Neural cell (in vitro differentiated cells): ENCODE data around the gene MCOLN1. TPM values are rescaled to one million over a fixed set of nuclear protein-coding genes. Genes with fewer than 3 reads are reported as not detected.
"Not testable (repeated sequence)": the region's sequence is repeated elsewhere in the genome, so short reads cannot be mapped to it uniquely, and the experiment has no call there.

Experiments used
- H2AFZ ChIP-seq: fragments of 200-600, 300-800 bp; sonication (generic), shearing (Covaris generic); 2 replicates; pipeline ENCODE4 v1.6.0; 2014; ENCODE audit warnings: low read depth, mild to moderate bottlenecking, antibody characterized with exemption, low read length, moderate library complexity
- H3F3A ChIP-seq: fragments of 200-600 bp; shearing (Covaris generic); 2 replicates; pipeline ENCODE4 v1.6.1; 2016; ENCODE audit warnings: mild to moderate bottlenecking, moderate library complexity, mixed read lengths, antibody characterized with exemption, low read length; ENCODE audit not compliant: insufficient read depth, poor library complexity, severe bottlenecking
- H3K27ac ChIP-seq: fragments of 200-600, 300-800 bp; sonication (generic), shearing (Covaris generic); 2 replicates; pipeline ENCODE4 v1.5.1; 2014; ENCODE audit warnings: mild to moderate bottlenecking, low read length, moderate library complexity
- H3K27me3 ChIP-seq: fragments of 300-800, 200-600 bp; sonication (generic), shearing (Covaris generic); 2 replicates; pipeline ENCODE4 v1.6.0; 2014; ENCODE audit warnings: mild to moderate bottlenecking, low read depth, low read length, moderate library complexity; ENCODE audit not compliant: insufficient read depth
- H3K36me3 ChIP-seq: fragments of 300-800, 200-600 bp; sonication (generic), shearing (Covaris generic); 2 replicates; pipeline ENCODE4 v1.5.1; 2014; ENCODE audit warnings: mild to moderate bottlenecking, antibody characterized with exemption, low read length, moderate library complexity; ENCODE audit not compliant: insufficient read depth
- H3K4me2 ChIP-seq: fragments of 300-800, 200-600 bp; sonication (generic), shearing (Covaris generic); 2 replicates; pipeline ENCODE4 v1.6.0; 2014; ENCODE audit warnings: mild to moderate bottlenecking, low read length
- H3K4me3 ChIP-seq: fragments of 300-800, 200-600 bp; sonication (generic), shearing (Covaris generic); 2 replicates; pipeline ENCODE4 v1.5.1; 2014; ENCODE audit warnings: mild to moderate bottlenecking, low read length, moderate library complexity
- H3K79me2 ChIP-seq: fragments of 200-600 bp; shearing (Covaris generic); replicated peaks from 2 replicates; pipeline ENCODE4 v1.6.0; 2014; ENCODE audit warnings: mild to moderate bottlenecking, low read length, moderate library complexity; ENCODE audit not compliant: insufficient read depth
- H3K9ac ChIP-seq: fragments of 300-800, 200-600 bp; sonication (generic), shearing (Covaris generic); 2 replicates; pipeline ENCODE4 v1.6.1; 2016; ENCODE audit warnings: mild to moderate bottlenecking, low read length, mixed read lengths
- H3K9me2 ChIP-seq: fragments of 200-600 bp; shearing (Covaris generic); 2 replicates; pipeline ENCODE4 v1.6.1; 2016; ENCODE audit warnings: mild to moderate bottlenecking, low read length, mixed read lengths; ENCODE audit not compliant: insufficient read depth
- H3K9me3 ChIP-seq: fragments of 200-600, 300-800 bp; sonication (generic), shearing (Covaris generic); 2 replicates; pipeline ENCODE4 v1.6.1; 2016; ENCODE audit warnings: mild to moderate bottlenecking, mixed run types, low read length, moderate library complexity, mixed read lengths
- H4K20me1 ChIP-seq: fragments of 200-600 bp; shearing (Covaris generic); 2 replicates; pipeline ENCODE4 v1.6.1; 2016; ENCODE audit warnings: mild to moderate bottlenecking, mixed run types; ENCODE audit not compliant: insufficient read depth
- CTCF ChIP-seq: fragments of 450-650 bp; IDR thresholded peaks from 2 replicates; pipeline ENCODE4 v1.5.1; 2014; ENCODE audit warnings: antibody characterized with exemption, mild to moderate bottlenecking, moderate library complexity; ENCODE audit not compliant: poor library complexity, severe bottlenecking
- EP300 ChIP-seq: fragments of 450-650 bp; conservative IDR thresholded peaks from 2 replicates; pipeline ENCODE4 v1.6.1; 2014; ENCODE audit warnings: antibody characterized with exemption, mild to moderate bottlenecking, moderate library complexity; ENCODE audit not compliant: poor library complexity, severe bottlenecking
- EZH2 ChIP-seq: fragments of 200-600, 300-800 bp; shearing (Covaris generic), sonication (generic); IDR thresholded peaks from 2 replicates; pipeline ENCODE4 v1.6.1; 2014; ENCODE audit warnings: antibody characterized with exemption, low read length, borderline replicate concordance, mild to moderate bottlenecking; ENCODE audit not compliant: insufficient read depth, poor library complexity, severe bottlenecking
- MXI1 ChIP-seq: fragments of 450-650 bp; conservative IDR thresholded peaks from 2 replicates; pipeline ENCODE4 v1.6.1; 2014; ENCODE audit warnings: antibody characterized with exemption, mild to moderate bottlenecking; ENCODE audit not compliant: poor library complexity, severe bottlenecking
- POLR2AphosphoS5 ChIP-seq: IDR thresholded peaks from 2 replicates; pipeline ENCODE4 v1.6.1; 2012
- RAD21 ChIP-seq: fragments of 450-650 bp; conservative IDR thresholded peaks from 2 replicates; pipeline ENCODE4 v1.6.1; 2014; ENCODE audit warnings: antibody characterized with exemption, mild to moderate bottlenecking, moderate library complexity
- REST ChIP-seq: IDR thresholded peaks from 2 replicates; pipeline ENCODE4 v1.6.1; 2012; ENCODE audit warnings: borderline replicate concordance
- SMC3 ChIP-seq: fragments of 450-650 bp; conservative IDR thresholded peaks from 2 replicates; pipeline ENCODE4 v1.6.1; 2014; ENCODE audit warnings: antibody characterized with exemption, mild to moderate bottlenecking, moderate library complexity; ENCODE audit not compliant: poor library complexity
- TAF1 ChIP-seq: IDR thresholded peaks from 2 replicates; pipeline ENCODE4 v1.6.1; 2012; ENCODE audit warnings: low read depth
- polyA plus RNA-seq: library from polyadenylated mRNA; depleted of rRNA; stranded (reverse); fragments of >200 nt; gene quantifications from 2 replicates; pipeline ENCODE4 v1.2.3, GENCODE V29; 2014

The MCOLN1 gene
- polyA plus RNA-seq, 1 donor from 2014 or later: 16.9 TPM

- no peak for TF ChIP-seq EZH2
- TF ChIP-seq POLR2AphosphoS5: no peak
- TF ChIP-seq CTCF: no peak
- TF ChIP-seq MXI1: no peak
- TF ChIP-seq EP300: no peak
- Histone ChIP-seq H2AFZ (no peak overlapping the region), H3K9me2 (no peaks in the 10 kb centered on the region), H3K27me3 (peaks cover 4% of the 10 kb centered on the region), H3F3A (no peaks in the 10 kb centered on the region), H3K27ac (no peak overlapping the region), H3K4me2 (no peak overlapping the region), H3K79me2 (no peaks in the 10 kb centered on the region), H4K20me1 (no peaks in the 10 kb centered on the region), H3K9ac (no peak overlapping the region), H3K9me3 (no peaks in the 10 kb centered on the region), H3K36me3 (no peaks in the 10 kb centered on the region), H3K4me3 (no peak overlapping the region)
Measured at GRCh38 chr19:7575434-7576040, 53.1 kb downstream of the MCOLN1 start.

- not testable (repeated sequence) for H3K9me3 ChIP-seq, H4K20me1 ChIP-seq, H3K4me3 ChIP-seq, H3K27me3 ChIP-seq, H3K79me2 ChIP-seq, H3F3A ChIP-seq, H3K36me3 ChIP-seq, H2AFZ ChIP-seq, H3K4me2 ChIP-seq, H3K9ac ChIP-seq, H3K9me2 ChIP-seq, H3K27ac ChIP-seq
Measured at GRCh38 chr19:7577422-7577821, 55.0 kb downstream of the MCOLN1 start.

- TF ChIP-seq TAF1: no peak
- no peak for TF ChIP-seq RAD21
- TF ChIP-seq MXI1: no peak
- no peak for TF ChIP-seq POLR2AphosphoS5
- TF ChIP-seq EP300: no peak
- TF ChIP-seq SMC3: no peak
- H3K27me3 ChIP-seq: peaks cover 4% of the 10 kb centered on the region
Measured at GRCh38 chr19:7578127-7578526, 55.7 kb downstream of the MCOLN1 start.

GRCh38 chr19:7579182-7579581, 56.8 kb downstream of the MCOLN1 start:
- H3K4me2 ChIP-seq: no peak overlapping the region
- no peak overlapping the region for H2AFZ ChIP-seq
- H3K4me3 ChIP-seq: no peak overlapping the region
- no peak overlapping the region for H3K9ac ChIP-seq
- H3K27ac ChIP-seq: no peak overlapping the region
- no peaks in the 10 kb centered on the region for H3K79me2 ChIP-seq
- H3F3A ChIP-seq: no peaks in the 10 kb centered on the region
- H3K9me3 ChIP-seq: no peaks in the 10 kb centered on the region
- H4K20me1 ChIP-seq: no peaks in the 10 kb centered on the region
- H3K36me3 ChIP-seq: no peaks in the 10 kb centered on the region
- TF ChIP-seq POLR2AphosphoS5: no peak
- TF ChIP-seq MXI1: no peak
- TF ChIP-seq CTCF: no peak
- no peak for TF ChIP-seq TAF1
- TF ChIP-seq SMC3: no peak
- TF ChIP-seq REST: no peak
- no peak for TF ChIP-seq EP300
- no peak for TF ChIP-seq EZH2
- TF ChIP-seq RAD21: no peak
- no peaks in the 10 kb centered on the region for H3K9me2 ChIP-seq
- H3K27me3 ChIP-seq: peaks cover 4% of the 10 kb centered on the region

More at GRCh38 chr19:7578127-7578526, 55.7 kb downstream of the MCOLN1 start:
- Histone ChIP-seq H3K4me3 (no peak overlapping the region), H3K27ac (no peak overlapping the region), H3K9ac (no peak overlapping the region), H3K9me3 (no peaks in the 10 kb centered on the region), H3K79me2 (no peaks in the 10 kb centered on the region), H3F3A (no peaks in the 10 kb centered on the region), H4K20me1 (no peaks in the 10 kb centered on the region), H3K9me2 (no peaks in the 10 kb centered on the region), H3K4me2 (no peak overlapping the region), H3K36me3 (no peaks in the 10 kb centered on the region), H2AFZ (no peak overlapping the region)
